ENCODE data around the gene CMTM2. TPM values are rescaled to one million over a fixed set of nuclear protein-coding genes. Genes with fewer than 3 reads are reported as not detected.
"Not testable (repeated sequence)": the region's sequence is repeated elsewhere in the genome, so short reads cannot be mapped to it uniquely, and the experiment has no call there.

Gene CMTM2
- total RNA-seq, 2 experiments from 2014 or later = 0.29 TPM; not detected in 1

GRCh38 chr16:66621973-66622372 is 42.7 kb downstream of the CMTM2 start:
- Mint-ChIP-seq H3K27me3 (no peaks in the 10 kb centered on the region), H3K4me3 (no peak overlapping the region), H3K4me1 (ENCODE audit: low read depth) (peaks cover 7% of the 10 kb centered on the region), H3K27ac (no peak overlapping the region), H3K36me3 (ENCODE audit: low read depth) (no peaks in the 10 kb centered on the region), H3K9me3 (no peaks in the 10 kb centered on the region)
- no peak for TF ChIP-seq CTCF (IDR thresholded peaks at IDR 0.05)
- DNase-seq = no peak
- ChIA-PET CTCF (interaction anchor here (1.0 kb wide), 1 partner anchor 29 kb away, joined by 3 read pairs; no protein-coding TSS in a partner anchor), POLR2A (no interaction called here)
- intact Hi-C loops (cut with micrococcal nuclease) = no loop called here
- ATAC-seq = no peak

DNA sequence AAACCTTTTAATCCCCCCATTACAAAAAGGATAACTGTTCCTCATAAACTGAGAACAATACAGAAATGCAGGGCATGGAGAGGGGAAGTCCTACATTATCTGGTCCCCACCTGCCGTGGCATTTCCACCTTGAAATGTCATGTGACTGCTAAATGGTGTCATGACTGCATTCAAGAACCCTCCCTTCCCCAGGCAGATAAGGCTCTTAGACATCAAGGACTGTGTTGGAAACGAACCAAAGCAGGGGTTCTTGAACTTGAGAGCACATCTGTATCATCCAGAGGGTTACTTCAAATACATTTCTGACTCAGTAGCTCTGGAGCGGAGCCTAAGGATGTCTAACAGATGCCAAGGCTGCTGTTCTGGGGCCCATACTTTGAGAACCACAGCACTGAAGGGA is 43.6 kb downstream of the CMTM2 start:
- Mint-ChIP-seq H3K9me3 (no peaks in the 10 kb centered on the region), H3K4me1 (ENCODE audit: low read depth) (peaks cover 7% of the 10 kb centered on the region), H3K27ac (no peak overlapping the region), H3K27me3 (no peaks in the 10 kb centered on the region), H3K4me3 (no peak overlapping the region), H3K36me3 (ENCODE audit: low read depth) (no peaks in the 10 kb centered on the region)
- intact Hi-C loops (cut with micrococcal nuclease) = no loop called here
- CTCF ChIA-PET = interaction anchor here (1.0 to 2.2 kb wide), 2 partner anchors 14 to 28 kb away, joined by 3 to 8 read pairs; no protein-coding TSS in a partner anchor
- no peak for TF ChIP-seq CTCF (IDR thresholded peaks at IDR 0.05)
- DNase-seq (no peak), ATAC-seq (no peak)
- POLR2A ChIA-PET = no interaction called here

DNA sequence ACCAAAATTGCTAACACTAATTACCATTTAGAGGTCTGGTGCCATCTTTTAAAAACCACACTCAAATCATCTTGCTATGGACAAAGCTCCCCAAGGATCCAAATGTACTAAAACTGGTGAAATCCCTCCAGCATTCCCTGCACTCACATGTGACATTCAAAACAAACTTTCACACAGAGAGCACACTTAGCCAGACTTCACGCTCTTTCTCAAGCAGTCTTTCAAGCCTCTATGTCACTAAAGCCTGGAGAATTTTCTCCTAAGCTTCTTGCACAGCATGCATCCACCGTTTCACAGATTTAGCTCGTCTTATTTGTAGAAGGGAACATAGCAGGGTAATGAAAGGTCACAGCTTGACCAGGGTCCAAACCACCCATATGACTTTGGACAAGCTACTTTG is 44.5 kb downstream of the CMTM2 start:
- H3K36me3 Mint-ChIP-seq (ENCODE audit: low read depth) = no peaks in the 10 kb centered on the region
- H3K4me1 Mint-ChIP-seq (ENCODE audit: low read depth) = peaks cover 7% of the 10 kb centered on the region
- CTCF ChIA-PET = interaction anchor here (2.0 to 2.2 kb wide), 2 partner anchors 15 to 27 kb away, joined by 8 to 14 read pairs; no protein-coding TSS in a partner anchor
- intact Hi-C loops (cut with micrococcal nuclease) = no loop called here
- TF ChIP-seq CTCF (IDR thresholded peaks at IDR 0.05) = no peak
- H3K27me3 Mint-ChIP-seq = no peaks in the 10 kb centered on the region
- no peak overlapping the region for H3K27ac Mint-ChIP-seq
- H3K4me3 Mint-ChIP-seq = no peak overlapping the region
- no peak for ATAC-seq
- POLR2A ChIA-PET = no interaction called here
- no peak for DNase-seq
- H3K9me3 Mint-ChIP-seq = no peaks in the 10 kb centered on the region

GRCh38 chr16:66627611-66628378 is 48.5 kb downstream of the CMTM2 start:
- H3K27ac Mint-ChIP-seq = not testable (repeated sequence)

GRCh38 chr16:66629856-66630255 is 50.6 kb downstream of the CMTM2 start:
- Mint-ChIP-seq H3K27ac (no peak overlapping the region), H3K27me3 (no peaks in the 10 kb centered on the region), H3K4me1 (ENCODE audit: low read depth) (no peaks in the 10 kb centered on the region), H3K9me3 (no peaks in the 10 kb centered on the region), H3K36me3 (ENCODE audit: low read depth) (no peaks in the 10 kb centered on the region), H3K4me3 (no peak overlapping the region)
- POLR2A ChIA-PET = no interaction called here
- TF ChIP-seq CTCF (IDR thresholded peaks at IDR 0.05) = no peak
- ATAC-seq = no peak
- CTCF ChIA-PET = interaction anchor here (1.0 to 1.6 kb wide), 2 partner anchors 21 to 126 kb away, joined by 3 to 4 read pairs; no protein-coding TSS in a partner anchor
- DNase-seq = no peak
- intact Hi-C loops (cut with micrococcal nuclease) = no loop called here

More at GRCh38 chr16:66627611-66628378, 48.5 kb downstream of the CMTM2 start:
- ATAC-seq; DNase-seq; H3K36me3 Mint-ChIP-seq (ENCODE audit: low read depth); H3K4me3 Mint-ChIP-seq; intact Hi-C loops (cut with micrococcal nuclease); POLR2A ChIA-PET; H3K9me3 Mint-ChIP-seq; H3K4me1 Mint-ChIP-seq (ENCODE audit: low read depth); H3K27me3 Mint-ChIP-seq: not testable (repeated sequence)
- CTCF ChIA-PET = interaction anchor here (1.0 kb wide), 1 partner anchor 34 kb away, joined by 3 read pairs; no protein-coding TSS in a partner anchor

DNA sequence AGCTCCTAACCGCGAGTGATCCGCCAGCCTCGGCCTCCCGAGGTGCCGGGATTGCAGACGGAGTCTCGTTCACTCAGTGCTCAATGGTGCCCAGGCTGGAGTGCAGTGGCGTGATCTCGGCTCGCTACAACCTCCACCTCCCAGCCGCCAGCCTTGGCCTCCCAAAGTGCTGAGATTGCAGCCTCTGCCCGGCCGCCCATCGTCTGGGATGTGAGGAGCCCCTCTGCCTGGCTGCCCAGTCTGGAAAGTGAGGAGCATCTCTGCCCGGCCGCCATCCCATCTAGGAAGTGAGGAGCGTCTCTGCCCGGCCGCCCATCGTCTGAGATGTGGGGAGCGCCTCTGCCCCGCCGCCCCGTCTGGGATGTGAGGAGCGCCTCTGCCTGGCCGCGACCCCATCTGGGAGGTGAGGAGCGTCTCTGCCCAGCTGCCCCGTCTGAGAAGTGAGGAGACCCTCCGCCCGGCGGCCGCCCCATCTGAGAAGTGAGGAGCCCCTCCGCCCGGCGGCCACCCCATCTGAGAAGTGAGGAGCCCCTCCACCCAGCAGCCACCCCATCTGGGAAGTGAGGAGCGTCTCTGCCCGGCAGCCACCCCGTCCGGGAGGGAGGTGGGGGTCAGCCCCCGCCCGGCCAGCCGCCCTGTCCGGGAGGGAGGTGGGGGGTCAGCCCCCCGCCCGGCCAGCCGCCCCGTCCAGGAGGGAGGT is 51.4 kb downstream of the CMTM2 start:
- H3K9me3 Mint-ChIP-seq; ATAC-seq; intact Hi-C loops (cut with micrococcal nuclease); POLR2A ChIA-PET; H3K4me1 Mint-ChIP-seq (ENCODE audit: low read depth); H3K4me3 Mint-ChIP-seq; DNase-seq; H3K36me3 Mint-ChIP-seq (ENCODE audit: low read depth); H3K27me3 Mint-ChIP-seq; H3K27ac Mint-ChIP-seq: not testable (repeated sequence)
- CTCF ChIA-PET = interaction anchor here (1.6 kb wide), 1 partner anchor 20 kb away, joined by 3 read pairs; no protein-coding TSS in a partner anchor

GRCh38 chr16:66631558-66631957 is 52.3 kb downstream of the CMTM2 start:
- H3K4me1 Mint-ChIP-seq (ENCODE audit: low read depth); H3K9me3 Mint-ChIP-seq; H3K27me3 Mint-ChIP-seq; ATAC-seq; POLR2A ChIA-PET; H3K36me3 Mint-ChIP-seq (ENCODE audit: low read depth); CTCF ChIA-PET; H3K4me3 Mint-ChIP-seq; intact Hi-C loops (cut with micrococcal nuclease); DNase-seq; H3K27ac Mint-ChIP-seq: not testable (repeated sequence)
